Measurements from ENCODE around the gene LMO7. TPM values are rescaled to one million over a fixed set of nuclear protein-coding genes. Genes with fewer than 3 reads are reported as not detected.

Gene LMO7
- total and polyA plus RNA-seq, 8 donors = 14.7 to 50.4 (median 29.1) TPM

DNA sequence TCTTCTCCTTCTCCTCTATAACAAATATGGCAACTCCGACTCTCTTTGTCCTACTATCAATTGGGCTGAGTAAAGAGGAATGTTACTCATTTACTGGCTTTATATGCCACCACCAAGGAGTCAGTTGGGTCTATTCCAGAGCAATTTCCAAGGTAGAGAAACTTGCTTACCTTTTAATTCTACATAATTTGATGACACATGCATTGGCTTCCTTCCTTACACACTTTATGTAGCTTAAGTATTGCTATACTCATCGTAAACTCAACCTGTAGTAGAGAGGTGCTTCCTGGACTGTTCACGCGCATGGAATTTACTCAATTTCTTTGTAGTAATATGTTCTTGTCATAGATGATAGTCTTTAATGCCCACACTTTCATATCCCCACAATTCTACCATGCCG lies 160.7 kb downstream of the LMO7 start:
- no peaks in the 10 kb centered on the region for H3K27me3 ChIP-seq
- intact Hi-C loops (cut with DNase I) = no loop called here
- peaks cover 0 to 10% (median 0%) of the 10 kb centered on the region in 3 donors for H3K36me3 ChIP-seq
- no peak for DNase-seq
- H3K27ac ChIP-seq = no peak overlapping the region
- 95% methylated on average over 5 of the region's 5 CpGs for WGBS, 2 donors
- no peak overlapping the region for H3K4me3 ChIP-seq
- no peaks in the 10 kb centered on the region for H3K9me3 ChIP-seq
- TF ChIP-seq, protein P1, sequence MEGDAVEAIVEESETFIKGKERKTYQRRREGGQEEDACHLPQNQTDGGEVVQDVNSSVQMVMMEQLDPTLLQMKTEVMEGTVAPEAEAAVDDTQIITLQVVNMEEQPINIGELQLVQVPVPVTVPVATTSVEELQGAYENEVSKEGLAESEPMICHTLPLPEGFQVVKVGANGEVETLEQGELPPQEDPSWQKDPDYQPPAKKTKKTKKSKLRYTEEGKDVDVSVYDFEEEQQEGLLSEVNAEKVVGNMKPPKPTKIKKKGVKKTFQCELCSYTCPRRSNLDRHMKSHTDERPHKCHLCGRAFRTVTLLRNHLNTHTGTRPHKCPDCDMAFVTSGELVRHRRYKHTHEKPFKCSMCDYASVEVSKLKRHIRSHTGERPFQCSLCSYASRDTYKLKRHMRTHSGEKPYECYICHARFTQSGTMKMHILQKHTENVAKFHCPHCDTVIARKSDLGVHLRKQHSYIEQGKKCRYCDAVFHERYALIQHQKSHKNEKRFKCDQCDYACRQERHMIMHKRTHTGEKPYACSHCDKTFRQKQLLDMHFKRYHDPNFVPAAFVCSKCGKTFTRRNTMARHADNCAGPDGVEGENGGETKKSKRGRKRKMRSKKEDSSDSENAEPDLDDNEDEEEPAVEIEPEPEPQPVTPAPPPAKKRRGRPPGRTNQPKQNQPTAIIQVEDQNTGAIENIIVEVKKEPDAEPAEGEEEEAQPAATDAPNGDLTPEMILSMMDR (IDR thresholded peaks at IDR 0.05) = no peak
- ATAC-seq = no peak
- H3K4me1 ChIP-seq = peaks cover 0 to 9% (median 5%) of the 10 kb centered on the region in 3 donors
- no peak for FAIRE-seq

DNA sequence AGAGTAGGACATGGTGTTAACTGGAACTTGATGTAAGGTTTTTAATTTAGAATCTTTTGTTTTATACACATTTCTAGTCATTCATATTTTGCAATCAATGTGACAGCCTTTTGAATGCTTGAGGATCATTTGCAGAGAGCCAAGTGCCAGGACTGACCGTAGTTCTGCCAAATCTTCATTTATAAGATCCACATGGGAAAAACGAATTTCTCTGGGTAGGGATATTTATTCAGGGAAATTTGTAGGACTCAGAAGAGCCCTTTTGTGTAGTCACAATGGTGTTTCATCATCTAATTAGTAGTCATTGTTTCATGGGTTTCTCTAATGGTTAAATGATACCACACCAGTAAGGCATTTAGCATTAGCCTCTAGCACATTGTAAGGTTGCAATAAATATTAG lies 161.1 kb downstream of the LMO7 start:
- no peak overlapping the region for H3K27ac ChIP-seq
- H3K4me3 ChIP-seq = no peak overlapping the region
- TF ChIP-seq, protein P1 (IDR thresholded peaks at IDR 0.05) = no peak
- H3K27me3 ChIP-seq = no peaks in the 10 kb centered on the region
- WGBS, 2 donors = 74 to 75% methylated on average over 2 of the region's 2 CpGs
- ATAC-seq = no peak
- no peak for FAIRE-seq
- no peaks in the 10 kb centered on the region for H3K9me3 ChIP-seq
- H3K36me3 ChIP-seq = peaks cover 0 to 10% (median 0%) of the 10 kb centered on the region in 3 donors
- DNase-seq = no peak
- intact Hi-C loops (cut with DNase I) = no loop called here
- H3K4me1 ChIP-seq = peaks cover 0 to 8% (median 5%) of the 10 kb centered on the region in 3 donors

DNA sequence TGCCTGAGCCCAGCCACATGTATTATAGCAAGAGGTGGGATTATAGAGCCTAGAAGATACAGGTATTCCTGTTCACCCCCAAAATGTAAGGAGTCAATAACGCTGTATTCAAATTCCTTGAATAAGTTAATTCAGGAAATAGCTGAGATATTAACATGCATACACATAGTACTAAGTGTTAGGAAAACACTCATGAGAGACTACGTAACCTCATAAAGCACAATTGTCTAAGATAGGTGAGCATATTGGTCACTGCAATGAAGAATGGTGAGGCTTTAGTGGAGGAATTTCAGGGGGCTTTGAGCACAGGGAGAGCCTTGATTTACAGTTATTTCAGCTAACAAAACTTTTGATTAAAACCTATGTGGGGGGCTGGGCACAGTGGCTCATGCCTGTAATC lies 161.6 kb downstream of the LMO7 start:
- ATAC-seq = no peak

DNA sequence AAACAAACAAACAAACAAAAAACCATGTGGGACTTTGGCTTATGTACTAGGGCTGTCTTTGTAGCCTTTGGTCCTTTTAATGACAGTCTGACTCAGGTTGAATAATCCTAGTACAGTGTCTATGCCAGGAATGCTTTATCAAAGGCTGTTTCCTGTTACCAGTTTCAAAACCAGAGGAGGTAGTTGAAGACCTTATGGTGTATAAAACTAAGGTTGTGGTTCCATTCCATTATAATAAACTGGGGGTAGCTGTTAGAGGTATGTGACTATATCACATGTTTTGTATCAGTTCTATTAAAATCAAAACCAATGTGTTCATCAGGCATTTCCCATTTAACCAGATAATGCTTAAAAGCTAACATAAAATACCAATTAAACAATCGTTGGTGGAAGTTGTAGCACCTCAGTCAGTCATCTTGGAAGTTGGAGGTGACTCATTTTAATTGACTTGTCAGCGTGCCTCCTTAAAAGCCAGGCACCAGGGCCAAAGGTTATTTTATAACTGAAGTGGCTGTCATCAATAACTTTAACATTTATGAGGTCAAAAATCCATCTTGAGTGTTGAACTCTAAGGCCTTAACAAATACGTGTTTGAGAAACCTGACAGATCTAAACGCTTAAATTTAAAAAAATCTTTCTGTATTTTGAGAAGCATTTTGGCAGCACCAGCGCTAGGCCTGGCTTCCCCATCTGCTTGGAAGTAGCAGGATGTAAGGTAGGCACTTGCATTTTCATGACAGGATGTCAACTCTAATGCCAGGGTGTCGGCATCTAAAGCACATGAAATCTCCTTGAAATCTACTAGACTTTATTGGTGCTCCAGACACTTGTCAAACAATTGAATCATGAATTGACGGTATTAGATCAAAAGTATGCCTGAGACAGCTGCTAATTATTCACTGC lies 162.5 kb downstream of the LMO7 start:
- peak in 3 of 4 donors; percentile 42 to 59 (median 54) for ATAC-seq

More for the DNA sequence above, 161.6 kb downstream of the LMO7 start:
- Histone ChIP-seq H3K27ac (no peak overlapping the region), H3K4me3 (no peak overlapping the region), H3K27me3 (no peaks in the 10 kb centered on the region), H3K9me3 (no peaks in the 10 kb centered on the region), H3K36me3 (peaks cover 0 to 10% (median 0%) of the 10 kb centered on the region in 3 donors), H3K4me1 (peaks cover 1 to 8% (median 3%) of the 10 kb centered on the region in 3 donors)
- TF ChIP-seq, protein P1 (IDR thresholded peaks at IDR 0.05) = no peak
- DNase-seq (no peak), FAIRE-seq (no peak)
- intact Hi-C loops (cut with DNase I) = no loop called here
- WGBS, 2 donors = 94 to 96% methylated on average over 2 of the region's 2 CpGs

More for the DNA sequence above, 162.5 kb downstream of the LMO7 start:
- Histone ChIP-seq H3K4me1 (peaks cover 0 to 11% (median 10%) of the 10 kb centered on the region in 3 donors), H3K36me3 (peaks cover 0 to 10% (median 0%) of the 10 kb centered on the region in 3 donors), H3K9me3 (no peaks in the 10 kb centered on the region), H3K27ac (peak overlapping the region in 1 of 4 donors; percentile 30), H3K27me3 (no peaks in the 10 kb centered on the region), H3K4me3 (no peak overlapping the region)
- FAIRE-seq (no peak), DNase-seq (no peak)
- intact Hi-C loops (cut with DNase I) = no loop called here
- WGBS, 2 donors = 64 to 70% methylated on average over 7 of the region's 7 CpGs
- TF ChIP-seq, protein P1 (IDR thresholded peaks at IDR 0.05) = no peak

Measured in pancreas (tissue), 10 donors.